Peyer's patch (tissue), 4 donors: ENCODE data around the gene ZNF428. TPM values are rescaled to one million over a fixed set of nuclear protein-coding genes. Genes with fewer than 3 reads are reported as not detected.
"Not testable (repeated sequence)": the region's sequence is repeated elsewhere in the genome, so short reads cannot be mapped to it uniquely, and the experiment has no call there.

Experiments
- DNase-seq, 3 donors: peaks; one replicate each; pipeline ENCODE4 v3.0.0-alpha.2; 2017 to 2019
- H3K27ac ChIP-seq, 4 donors: fragments of 200-600 bp; sonication (generic); one replicate each; pipeline ENCODE4 v1.5.1; 2016 to 2019
- H3K27me3 ChIP-seq, 2 donors: fragments of 200-600 bp; sonication (generic); one replicate each; pipeline ENCODE4 v1.5.1; 2019
- H3K36me3 ChIP-seq, 3 donors: fragments of 200-600 bp; sonication (generic); one replicate each; pipeline ENCODE4 v1.5.1; 2016 to 2019
- H3K4me1 ChIP-seq, 4 donors: fragments of 200-600 bp; sonication (generic); one replicate each; pipeline ENCODE4 v1.5.1; 2016 to 2019
- H3K4me3 ChIP-seq, 4 donors: fragments of 200-600 bp; sonication (generic); 1 replicate in 3 of 4; 2 replicates in 1 of 4; pipeline ENCODE4 v1.5.1; 2016 to 2019; ENCODE audit warnings: mild to moderate bottlenecking in 1 of 4
- H3K9me3 ChIP-seq, 4 donors: fragments of 200-600 bp; sonication (generic); one replicate each; pipeline ENCODE4 v1.5.1; 2016 to 2019; ENCODE audit warnings: mild to moderate bottlenecking in 1 of 4
- POLR2A ChIP-seq, 2 donors: fragments of 450-650 bp; IDR thresholded peaks; one replicate each; pipeline ENCODE4 v1.5.1; 2017; ENCODE audit warnings: antibody characterized with exemption in 2 of 2, mild to moderate bottlenecking in 2 of 2, moderate library complexity in 2 of 2
- total RNA-seq, 4 donors: library from RNA; depleted of rRNA; stranded (reverse); fragments of >200 nt; gene quantifications; one replicate each; pipeline ENCODE4 v1.1.0, GENCODE V29; 2016
- TF ChIP-seq, protein P1 (sequence below), 6 experiments: fragments of 450-650 bp in 4 of 6; fragments of 200-600 bp in 2 of 6; sonication (generic) in 1 of 6; IDR thresholded peaks; one replicate each; pipeline ENCODE4 v1.5.1; 2017 to 2019; ENCODE audit warnings: antibody characterized with exemption in 6 of 6, mild to moderate bottlenecking in 3 of 6, moderate library complexity in 1 of 6

ZNF428 gene
- total RNA-seq, 4 donors from 2014 or later = 10.5 to 28.1 (median 11.6) TPM

DNA sequence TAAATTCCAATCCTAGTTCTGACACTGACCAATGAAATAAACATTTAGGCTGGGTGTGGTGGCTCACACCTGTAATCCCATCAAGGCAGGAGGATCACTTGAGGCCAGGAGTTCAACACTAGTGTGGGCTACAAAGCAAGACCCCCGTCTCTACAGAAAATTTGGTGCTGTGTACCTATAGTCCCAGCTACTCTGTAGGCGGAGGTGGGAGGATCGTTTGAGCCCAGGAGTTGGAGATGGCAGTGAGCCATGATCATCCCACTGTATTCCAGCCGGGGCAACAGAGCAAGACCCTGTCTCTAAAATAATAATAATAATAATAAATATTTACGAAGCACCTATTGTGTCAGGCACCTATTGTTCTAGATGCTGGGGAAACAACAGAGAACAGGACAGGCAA lies 30.2 kb downstream of the ZNF428 start:
- Histone ChIP-seq H3K27ac (no peak overlapping the region), H3K36me3 (peaks cover 0 to 24% (median 0%) of the 10 kb centered on the region in 3 donors), H3K9me3 (no peaks in the 10 kb centered on the region), H3K27me3 (no peaks in the 10 kb centered on the region), H3K4me3 (no peak overlapping the region), H3K4me1 (peaks cover 0 to 15% (median 2%) of the 10 kb centered on the region in 4 donors)
- TF ChIP-seq, protein P1, sequence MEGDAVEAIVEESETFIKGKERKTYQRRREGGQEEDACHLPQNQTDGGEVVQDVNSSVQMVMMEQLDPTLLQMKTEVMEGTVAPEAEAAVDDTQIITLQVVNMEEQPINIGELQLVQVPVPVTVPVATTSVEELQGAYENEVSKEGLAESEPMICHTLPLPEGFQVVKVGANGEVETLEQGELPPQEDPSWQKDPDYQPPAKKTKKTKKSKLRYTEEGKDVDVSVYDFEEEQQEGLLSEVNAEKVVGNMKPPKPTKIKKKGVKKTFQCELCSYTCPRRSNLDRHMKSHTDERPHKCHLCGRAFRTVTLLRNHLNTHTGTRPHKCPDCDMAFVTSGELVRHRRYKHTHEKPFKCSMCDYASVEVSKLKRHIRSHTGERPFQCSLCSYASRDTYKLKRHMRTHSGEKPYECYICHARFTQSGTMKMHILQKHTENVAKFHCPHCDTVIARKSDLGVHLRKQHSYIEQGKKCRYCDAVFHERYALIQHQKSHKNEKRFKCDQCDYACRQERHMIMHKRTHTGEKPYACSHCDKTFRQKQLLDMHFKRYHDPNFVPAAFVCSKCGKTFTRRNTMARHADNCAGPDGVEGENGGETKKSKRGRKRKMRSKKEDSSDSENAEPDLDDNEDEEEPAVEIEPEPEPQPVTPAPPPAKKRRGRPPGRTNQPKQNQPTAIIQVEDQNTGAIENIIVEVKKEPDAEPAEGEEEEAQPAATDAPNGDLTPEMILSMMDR (IDR thresholded peaks at IDR 0.05) = no peak
- TF ChIP-seq POLR2A (IDR thresholded peaks at IDR 0.05) = no peak
- DNase-seq = no peak

DNA sequence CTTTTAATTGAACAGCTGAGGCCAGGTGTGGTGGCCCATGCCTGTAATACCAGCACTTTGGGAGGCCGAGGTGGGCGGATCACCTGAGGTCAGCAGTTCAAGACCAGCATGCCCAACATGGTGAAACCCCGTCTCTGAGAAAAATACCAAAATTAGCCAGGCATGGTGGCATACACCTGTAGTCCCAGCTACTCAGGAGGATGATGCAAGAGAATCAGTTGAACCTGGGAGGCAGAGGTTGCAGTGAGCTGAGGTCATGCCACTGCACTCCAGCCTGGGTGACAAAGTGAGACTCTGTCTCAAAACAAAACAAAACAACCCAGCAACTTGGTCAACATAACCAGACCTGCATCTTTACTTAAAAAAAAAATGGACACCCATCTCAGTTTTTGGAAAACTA lies 32.4 kb downstream of the ZNF428 start:
- H3K9me3 ChIP-seq, H3K27me3 ChIP-seq, H3K4me1 ChIP-seq, H3K4me3 ChIP-seq, H3K27ac ChIP-seq, H3K36me3 ChIP-seq, DNase-seq: not testable (repeated sequence)

DNA sequence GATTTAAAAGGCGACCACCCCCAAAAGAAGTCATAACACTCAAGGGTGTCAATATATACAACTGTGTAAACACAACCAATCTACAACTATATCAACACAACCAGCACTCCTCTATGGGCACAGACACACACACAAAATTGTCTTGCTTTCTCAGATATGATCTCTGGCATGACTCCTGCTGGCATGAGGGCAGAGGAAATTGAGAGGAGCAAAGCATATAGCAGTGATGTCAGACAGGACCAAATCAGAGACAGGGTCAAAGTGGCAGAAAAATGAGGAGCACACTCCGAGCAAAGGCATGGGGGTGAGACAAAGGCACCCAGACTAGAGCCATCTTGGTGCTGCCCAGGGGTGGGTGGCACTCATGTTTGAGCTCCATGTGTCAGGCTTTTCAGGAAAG lies 33.1 kb downstream of the ZNF428 start:
- Histone ChIP-seq H3K4me3 (no peak overlapping the region), H3K27me3 (no peaks in the 10 kb centered on the region), H3K27ac (no peak overlapping the region), H3K9me3 (no peaks in the 10 kb centered on the region), H3K4me1 (no peaks in the 10 kb centered on the region), H3K36me3 (peaks cover 0 to 2% (median 0%) of the 10 kb centered on the region in 3 donors)
- TF ChIP-seq, protein P1 (IDR thresholded peaks at IDR 0.05) = no peak
- TF ChIP-seq POLR2A (IDR thresholded peaks at IDR 0.05) = no peak
- DNase-seq = no peak

DNA sequence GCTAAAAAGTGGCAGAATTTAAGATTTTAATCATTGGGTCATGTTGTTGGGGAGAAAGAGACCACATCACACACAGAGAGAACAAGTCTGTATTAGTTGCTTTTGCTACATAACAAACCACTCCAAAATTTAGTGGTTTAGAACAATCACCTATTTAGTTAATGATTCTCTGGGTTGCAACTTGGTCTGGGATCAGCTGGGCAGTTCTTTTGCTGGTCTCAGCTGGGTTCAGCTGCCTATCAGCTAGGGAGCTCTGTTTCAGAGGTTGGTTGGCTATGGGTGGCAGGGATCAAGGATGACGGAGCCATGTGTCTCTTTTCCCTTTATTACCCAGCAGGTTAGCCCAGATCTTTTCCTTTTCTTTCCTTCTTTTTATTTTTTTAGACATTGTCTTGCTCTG lies 34.9 kb downstream of the ZNF428 start:
- TF ChIP-seq POLR2A (IDR thresholded peaks at IDR 0.05) = no peak
- TF ChIP-seq, protein P1 (IDR thresholded peaks at IDR 0.05) = no peak
- Histone ChIP-seq H3K27me3 (no peaks in the 10 kb centered on the region), H3K9me3 (no peaks in the 10 kb centered on the region), H3K27ac (no peak overlapping the region), H3K4me3 (no peak overlapping the region), H3K36me3 (no peaks in the 10 kb centered on the region), H3K4me1 (no peaks in the 10 kb centered on the region)
- no peak for DNase-seq

DNA sequence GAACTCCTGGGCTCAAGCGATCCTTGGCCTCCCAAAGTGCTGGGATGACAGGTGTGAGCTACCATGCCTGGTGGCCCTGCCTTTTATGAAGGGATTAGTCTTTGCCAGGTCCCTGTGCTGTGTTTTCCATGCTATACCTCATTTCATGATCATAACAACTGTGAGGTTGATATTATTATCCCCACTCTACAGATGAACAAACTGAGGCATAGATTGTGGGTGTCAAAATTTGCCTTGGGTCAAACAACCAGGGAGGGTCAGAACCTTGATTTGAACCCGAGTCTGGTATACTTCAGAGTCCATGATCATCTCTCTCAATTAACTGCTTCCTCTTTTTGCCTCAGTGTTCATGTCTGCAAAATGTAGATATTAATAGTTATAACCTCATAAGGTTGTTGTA lies 36.9 kb downstream of the ZNF428 start:
- DNase-seq = no peak
- no peak overlapping the region for H3K27ac ChIP-seq
- H3K4me1 ChIP-seq = no peaks in the 10 kb centered on the region
- no peak for TF ChIP-seq POLR2A (IDR thresholded peaks at IDR 0.05)
- TF ChIP-seq, protein P1 (IDR thresholded peaks at IDR 0.05) = no peak
- H3K36me3 ChIP-seq = no peaks in the 10 kb centered on the region
- H3K27me3 ChIP-seq = no peaks in the 10 kb centered on the region
- H3K9me3 ChIP-seq = no peaks in the 10 kb centered on the region
- H3K4me3 ChIP-seq = no peak overlapping the region

DNA sequence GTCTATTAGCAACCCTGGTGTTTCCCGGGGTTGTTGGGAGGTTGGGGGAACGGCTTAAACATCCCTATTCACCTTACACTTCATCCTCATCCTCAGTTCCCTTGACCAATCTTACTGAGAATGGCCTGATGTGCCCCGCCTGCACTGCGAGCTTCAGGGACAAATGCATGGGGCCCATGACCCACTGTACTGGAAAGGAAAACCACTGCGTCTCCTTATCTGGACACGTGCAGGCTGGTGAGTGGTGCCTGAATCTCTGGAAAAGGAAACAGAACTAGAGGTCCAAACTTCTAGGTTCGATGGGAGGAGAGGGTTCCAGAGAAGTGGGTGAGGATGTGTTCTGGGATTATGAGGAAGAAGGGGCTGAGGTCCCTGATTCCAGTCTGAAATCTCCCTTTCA lies 38.0 kb downstream of the ZNF428 start:
- Histone ChIP-seq H3K4me1 (no peaks in the 10 kb centered on the region), H3K27ac (no peak overlapping the region), H3K27me3 (no peaks in the 10 kb centered on the region), H3K36me3 (no peaks in the 10 kb centered on the region), H3K4me3 (no peak overlapping the region), H3K9me3 (no peaks in the 10 kb centered on the region)
- DNase-seq = no peak
- TF ChIP-seq, protein P1 (IDR thresholded peaks at IDR 0.05) = no peak
- no peak for TF ChIP-seq POLR2A (IDR thresholded peaks at IDR 0.05)
